SK-N-SH (cell line): Measurements from ENCODE around the gene AGBL4. TPM values are rescaled to one million over a fixed set of nuclear protein-coding genes. Genes with fewer than 3 reads are reported as not detected.

Experiments
- CTCF ChIA-PET: fragments of 300-600, 350-600 bp; formaldehyde crosslinking; extraction: SDS; loops from one replicate; lab custom pipeline; 2021; lab: Yijun Ruan, JAX
- POLR2A ChIA-PET: fragments of 350-600 bp; sonication (Branson Sonifier 250); formaldehyde crosslinking; extraction: SDS; loops from one replicate; lab custom pipeline; 2020; ENCODE audit warnings: antibody characterized with exemption, inconsistent platforms; lab: Yijun Ruan, JAX
- DNase-seq: peaks from one replicate; pipeline ENCODE4 v3.0.0; 2012
- H2AFZ ChIP-seq: fragments of 200-600 bp; sonication (generic); 2 replicates; pipeline ENCODE4 v1.8.1; 2016; ENCODE audit warnings: antibody characterized with exemption, mild to moderate bottlenecking, low read depth
- H3F3A ChIP-seq: fragments of 200-600 bp; sonication (generic); replicated peaks from 2 replicates; pipeline ENCODE3; 2016; ENCODE audit warnings: antibody characterized with exemption, mild to moderate bottlenecking; ENCODE audit not compliant: insufficient read depth
- H3K27ac ChIP-seq, 2 experiments: fragments of 200-500 bp in 1 of 2; fragments of 200-600 bp in 1 of 2; sonication (Bioruptor generic) in 1 of 2; sonication (generic), shearing (Covaris generic) in 1 of 2; 2 replicates each; pipeline versions ENCODE4 v1.5.1 to v1.6.1; 2014 to 2016; ENCODE audit warnings: low read depth in 2 of 2, inconsistent platforms in 1 of 2, low read length in 1 of 2, mild to moderate bottlenecking in 1 of 2, mixed read lengths in 1 of 2
- H3K27me3 ChIP-seq: fragments of 200-600 bp; sonication (generic), shearing (Covaris generic); 2 replicates; pipeline ENCODE4 v1.6.1; 2016; ENCODE audit warnings: mixed run types; ENCODE audit not compliant: insufficient read depth
- H3K36me3 ChIP-seq, 2 experiments: fragments of 200-500 bp in 1 of 2; fragments of 200-600 bp in 1 of 2; sonication (Bioruptor generic) in 1 of 2; sonication (generic) in 1 of 2; replicated peaks in 1 of 2; 2 replicates each; pipeline versions ENCODE3 to v1.5.1; 2014 to 2016; ENCODE audit warnings: low read length in 1 of 2, mild to moderate bottlenecking in 1 of 2; ENCODE audit not compliant: insufficient read depth in 2 of 2, control insufficient read depth in 1 of 2
- H3K4me1 ChIP-seq, 2 experiments: fragments of 200-500 bp in 1 of 2; fragments of 200-600 bp in 1 of 2; sonication (Bioruptor generic) in 1 of 2; sonication (generic), shearing (Covaris generic) in 1 of 2; 2 replicates each; pipeline versions ENCODE4 v1.5.1 to v1.6.1; 2014 to 2016; ENCODE audit warnings: low read depth in 1 of 2, low read length in 1 of 2, mixed run types in 1 of 2; ENCODE audit not compliant: insufficient read depth in 2 of 2, control insufficient read depth in 1 of 2
- H3K4me2 ChIP-seq: fragments of 200-600 bp; sonication (generic), shearing (Covaris generic); 2 replicates; pipeline ENCODE4 v1.6.1; 2017; ENCODE audit warnings: mixed run types
- H3K4me3 ChIP-seq, 2 experiments: fragments of 200-500 bp in 1 of 2; fragments of 200-600 bp in 1 of 2; sonication (Bioruptor generic) in 1 of 2; sonication (generic), shearing (Covaris generic) in 1 of 2; 2 replicates each; pipeline versions ENCODE4 v1.5.1 to v1.8.1; 2014 to 2016; ENCODE audit warnings: low read depth in 2 of 2, inconsistent platforms in 1 of 2, low read length in 1 of 2, mild to moderate bottlenecking in 1 of 2, mixed read lengths in 1 of 2, moderate library complexity in 1 of 2
- H3K79me2 ChIP-seq: fragments of 200-600 bp; sonication (generic); 2 replicates; pipeline ENCODE4 v1.8.1; 2017; ENCODE audit warnings: mild to moderate bottlenecking; ENCODE audit not compliant: insufficient read depth
- H3K9ac ChIP-seq: fragments of 200-600 bp; sonication (generic); 2 replicates; pipeline ENCODE4 v1.6.1; 2017; ENCODE audit warnings: mixed run types
- H3K9me2 ChIP-seq: fragments of 200-600 bp; sonication (generic); 2 replicates; pipeline ENCODE4 v1.6.1; 2017; ENCODE audit warnings: mixed run types
- H3K9me3 ChIP-seq: fragments of 200-600 bp; sonication (generic); 2 replicates; pipeline ENCODE4 v1.6.1; 2017; ENCODE audit warnings: mixed run types, mild to moderate bottlenecking, moderate library complexity
- H4K20me1 ChIP-seq: fragments of 200-600 bp; sonication (generic); 2 replicates; pipeline ENCODE4 v1.6.1; 2017; ENCODE audit warnings: mild to moderate bottlenecking, mixed run types; ENCODE audit not compliant: insufficient read depth
- CHD2 ChIP-seq: fragments of 150-350 bp; IDR thresholded peaks from 2 replicates; pipeline ENCODE4 v1.6.1; 2018; ENCODE audit warnings: low read length; ENCODE audit not compliant: partially characterized antibody
- EP300 ChIP-seq, 2 experiments: IDR thresholded peaks; 2 replicates each; pipeline versions ENCODE4 v1.4.0 to v1.6.1; 2012; ENCODE audit warnings: borderline replicate concordance in 1 of 2, low read depth in 1 of 2, low read length in 1 of 2
- FOXJ3 ChIP-seq: sonication (generic); formaldehyde crosslinking; IDR thresholded peaks from 2 replicates; pipeline ENCODE4 v1.5.1; 2020; ENCODE audit warnings: mild to moderate bottlenecking, missing genetic modification reagents
- FOXM1 ChIP-seq: IDR thresholded peaks from 2 replicates; pipeline ENCODE4 v1.4.0; 2012; ENCODE audit warnings: low read depth, mild to moderate bottlenecking
- GATA2 ChIP-seq: sonication (generic); formaldehyde crosslinking; IDR thresholded peaks from 2 replicates; pipeline ENCODE4 v1.5.0; 2020; ENCODE audit warnings: mild to moderate bottlenecking, missing genetic modification reagents
- JUND ChIP-seq: IDR thresholded peaks from 2 replicates; pipeline ENCODE4 v1.4.0; 2012
- MEF2A ChIP-seq: IDR thresholded peaks from 2 replicates; pipeline ENCODE4 v1.4.0; 2012; ENCODE audit warnings: low read depth, borderline replicate concordance
- NFIC ChIP-seq: IDR thresholded peaks from 2 replicates; pipeline ENCODE4 v1.4.0; 2012; ENCODE audit warnings: borderline replicate concordance
- RCOR1 ChIP-seq: fragments of 150-350 bp; IDR thresholded peaks from 2 replicates; pipeline ENCODE4 v1.6.1; 2017; ENCODE audit warnings: antibody characterized with exemption, low read length
- REST ChIP-seq: IDR thresholded peaks from 2 replicates; pipeline ENCODE4 v1.6.1; 2012; ENCODE audit warnings: mild to moderate bottlenecking, low read depth, low read length, moderate library complexity
- RFX5 ChIP-seq: IDR thresholded peaks from 2 replicates; pipeline ENCODE4 v1.6.1; 2012; ENCODE audit warnings: mild to moderate bottlenecking, improper control_type of control experiment, low read length
- SIN3A ChIP-seq: IDR thresholded peaks from 2 replicates; pipeline ENCODE4 v1.6.1; 2012; ENCODE audit warnings: low read depth, mild to moderate bottlenecking, low read length, moderate library complexity, borderline replicate concordance
- TAF1 ChIP-seq: IDR thresholded peaks from 2 replicates; pipeline ENCODE4 v1.6.1; 2012; ENCODE audit warnings: low read depth, mild to moderate bottlenecking, low read length, moderate library complexity, borderline replicate concordance
- WGBS: methylation state at CpG from one replicate; pipeline ENCODE4 v1.1.6; 2017; ENCODE audit warnings: low lambda C conversion rate; 5-methylcytosine and 5-hydroxymethylcytosine counted together
- polyA plus RNA-seq, 3 experiments: library from polyadenylated mRNA; depleted of rRNA; stranded (reverse); fragments of >200 nt; gene quantifications; 2 replicates each; pipeline ENCODE4 v1.2.3, GENCODE V29; 2012

Gene AGBL4
- polyA plus RNA-seq, 1 of the 3 experiments (the other 2 are of a cell fraction): 0.07 TPM

- TF ChIP-seq CHD2: no peak
- TF ChIP-seq RFX5: no peak
- peak in 1 of 2 experiments; percentile 52; a peak in 1 of 4 replicates for TF ChIP-seq EP300 (IDR thresholded peaks at IDR 0.05; ENCODE audit: borderline replicate concordance in 1 of 2, low read depth in 1 of 2, low read length in 1 of 2)
- TF ChIP-seq GATA2 (CRISPR knock-in tag): peak; percentile 26; the same call in 1 of the 2 replicates
- TF ChIP-seq REST: no peak
- no peak for TF ChIP-seq TAF1
- no peak for TF ChIP-seq RCOR1
- no peak for TF ChIP-seq SIN3A
- 5% methylated on average over 1 of the region's 1 CpG for WGBS
Measured at GRCh38 chr1:49358036-49358435, 665.7 kb downstream of the AGBL4 start.

GRCh38 chr1:49356594-49356993 is 667.2 kb downstream of the AGBL4 start:
- Histone ChIP-seq H3K27me3 (no peaks in the 10 kb centered on the region), H3K4me2 (no peak overlapping the region), H3K9me2 (no peaks in the 10 kb centered on the region), H3K79me2 (no peaks in the 10 kb centered on the region), H3K27ac (no peak overlapping the region), H3K9me3 (no peaks in the 10 kb centered on the region), H3K9ac (no peak overlapping the region), H3K4me1 (peaks cover 3 to 10% of the 10 kb centered on the region in 2 experiments; a peak in 3 of 4 replicates), H4K20me1 (no peaks in the 10 kb centered on the region), H2AFZ (no peak overlapping the region), H3K4me3 (no peak overlapping the region), H3K36me3 (no peaks in the 10 kb centered on the region), H3F3A (peaks cover 4% of the 10 kb centered on the region)
- TF ChIP-seq TAF1 (no peak), JUND (no peak), FOXM1 (no peak), RFX5 (no peak), FOXJ3 (no peak), MEF2A (no peak), NFIC (no peak)
- no peak for DNase-seq
- CTCF ChIA-PET: no interaction called here
- POLR2A ChIA-PET: no interaction called here

More at GRCh38 chr1:49358036-49358435, 665.7 kb downstream of the AGBL4 start:
- H3K9me2 ChIP-seq: no peaks in the 10 kb centered on the region
- no peak overlapping the region for H3K4me3 ChIP-seq
- H3F3A ChIP-seq: no peaks in the 10 kb centered on the region
- no peak overlapping the region for H3K4me2 ChIP-seq
- H2AFZ ChIP-seq: no peak overlapping the region
- no peak overlapping the region for H3K9ac ChIP-seq
- H3K36me3 ChIP-seq: no peaks in the 10 kb centered on the region
- CTCF ChIA-PET: interaction anchor here (0.5 to 1.2 kb wide), 2 partner anchors 26 to 336 kb away, joined by 3 read pairs; no protein-coding TSS in a partner anchor
- no peaks in the 10 kb centered on the region for H3K27me3 ChIP-seq
- H4K20me1 ChIP-seq: no peaks in the 10 kb centered on the region
- H3K79me2 ChIP-seq: no peaks in the 10 kb centered on the region
- peak; percentile 6 for DNase-seq
- H3K27ac ChIP-seq: no peak overlapping the region; a peak in 1 of 4 replicates
- POLR2A ChIA-PET: no interaction called here
- no peaks in the 10 kb centered on the region for H3K9me3 ChIP-seq
- H3K4me1 ChIP-seq: peaks cover 0 to 3% of the 10 kb centered on the region in 2 experiments; a peak in 2 of 4 replicates
